Liver (tissue), 9 donors: ENCODE data around the gene NTM. TPM values are rescaled to one million over a fixed set of nuclear protein-coding genes. Genes with fewer than 3 reads are reported as not detected.

Source experiments
- DNase-seq: peaks from one replicate; pipeline ENCODE4 v3.0.0-alpha.2; 2017; ENCODE audit warnings: low spot score
- H3K27ac ChIP-seq, 2 donors: one replicate each; pipeline ENCODE4 v1.7.0; 2013; ENCODE audit warnings: inconsistent platforms in 2 of 2, low read length in 2 of 2, control low read depth in 1 of 2, low read depth in 1 of 2, mild to moderate bottlenecking in 1 of 2
- H3K27me3 ChIP-seq, 4 donors: one replicate each; pipeline versions ENCODE4 v1.6.1 to v1.7.0; 2013; ENCODE audit warnings: low read length in 3 of 4, inconsistent platforms in 1 of 4, mild to moderate bottlenecking in 1 of 4, moderate library complexity in 1 of 4; ENCODE audit not compliant: control insufficient read depth in 4 of 4, insufficient read depth in 4 of 4
- H3K36me3 ChIP-seq, 4 donors: one replicate each; pipeline versions ENCODE4 v1.6.1 to v1.7.0; 2013; ENCODE audit warnings: low read length in 3 of 4, mild to moderate bottlenecking in 3 of 4, low read depth in 1 of 4, moderate library complexity in 1 of 4; ENCODE audit not compliant: control insufficient read depth in 4 of 4, insufficient read depth in 3 of 4
- H3K4me1 ChIP-seq, 4 donors: one replicate each; pipeline versions ENCODE4 v1.6.1 to v1.7.0; 2013; ENCODE audit warnings: low read length in 3 of 4, mild to moderate bottlenecking in 3 of 4, moderate library complexity in 1 of 4; ENCODE audit not compliant: control insufficient read depth in 4 of 4, insufficient read depth in 4 of 4
- H3K4me3 ChIP-seq, 3 donors: one replicate each; pipeline versions ENCODE4 v1.6.1 to v1.7.0; 2013; ENCODE audit warnings: low read length in 3 of 3, control low read depth in 1 of 3, low read depth in 1 of 3, mild to moderate bottlenecking in 1 of 3
- H3K9ac ChIP-seq, 2 donors: one replicate each; pipeline ENCODE4 v1.7.0; 2013; ENCODE audit warnings: low read length in 2 of 2, mild to moderate bottlenecking in 2 of 2, moderate library complexity in 2 of 2, control low read depth in 1 of 2, low read depth in 1 of 2
- H3K9me3 ChIP-seq, 4 donors: one replicate each; pipeline versions ENCODE4 v1.6.1 to v1.7.0; 2013; ENCODE audit warnings: low read length in 3 of 4; ENCODE audit not compliant: control insufficient read depth in 4 of 4
- CTCF ChIP-seq: fragments of 150-350 bp; IDR thresholded peaks from 2 replicates; pipeline ENCODE4 v1.5.1; 2017; ENCODE audit warnings: improper control_type of control experiment, low read depth, low read length; ENCODE audit not compliant: missing input control
- EGR1 ChIP-seq, 2 donors: IDR thresholded peaks; 2 replicates each; pipeline ENCODE4 v1.6.1; 2016 to 2018; ENCODE audit warnings: antibody characterized with exemption in 2 of 2, low read depth in 2 of 2
- FOXA1 ChIP-seq: IDR thresholded peaks from 2 replicates; pipeline ENCODE4 v1.6.1; 2016; ENCODE audit warnings: antibody characterized with exemption
- FOXA2 ChIP-seq: IDR thresholded peaks from 2 replicates; pipeline ENCODE4 v1.6.1; 2016; ENCODE audit warnings: antibody characterized with exemption
- HNF4A ChIP-seq, 2 donors: conservative IDR thresholded peaks; 2 replicates each; pipeline ENCODE4 v1.6.1; 2016; ENCODE audit warnings: antibody characterized with exemption in 2 of 2, mild to moderate bottlenecking in 2 of 2
- HNF4G ChIP-seq: IDR thresholded peaks from 2 replicates; pipeline ENCODE4 v1.6.1; 2016; ENCODE audit warnings: antibody characterized with exemption
- JUND ChIP-seq, 2 donors: IDR thresholded peaks; 2 replicates each; pipeline ENCODE4 v1.6.1; 2016; ENCODE audit warnings: antibody characterized with exemption in 2 of 2
- MAX ChIP-seq: IDR thresholded peaks from 2 replicates; pipeline ENCODE4 v1.6.1; 2016; ENCODE audit warnings: antibody characterized with exemption
- NR2F2 ChIP-seq: IDR thresholded peaks from 2 replicates; pipeline ENCODE4 v1.6.1; 2016; ENCODE audit warnings: antibody characterized with exemption
- RAD21 ChIP-seq, 2 donors: IDR thresholded peaks; 2 replicates each; pipeline ENCODE4 v1.6.1; 2016; ENCODE audit warnings: antibody characterized with exemption in 2 of 2, mild to moderate bottlenecking in 2 of 2
- RXRA ChIP-seq, 2 donors: IDR thresholded peaks; 2 replicates each; pipeline ENCODE4 v1.6.1; 2017 to 2018; ENCODE audit warnings: antibody characterized with exemption in 2 of 2, mild to moderate bottlenecking in 1 of 2
- SP1 ChIP-seq: IDR thresholded peaks from 2 replicates; pipeline ENCODE4 v1.6.1; 2018; ENCODE audit warnings: antibody characterized with exemption, mild to moderate bottlenecking
- TAF1 ChIP-seq: conservative IDR thresholded peaks from 2 replicates; pipeline ENCODE4 v1.6.1; 2016; ENCODE audit warnings: antibody characterized with exemption, mild to moderate bottlenecking
- YY1 ChIP-seq: IDR thresholded peaks from 2 replicates; pipeline ENCODE4 v1.6.1; 2016; ENCODE audit warnings: antibody characterized with exemption, mild to moderate bottlenecking
- ZBTB33 ChIP-seq: IDR thresholded peaks from 2 replicates; pipeline ENCODE4 v1.6.1; 2016; ENCODE audit warnings: antibody characterized with exemption
- WGBS: extraction: QIAGEN DNeasy Blood & Tissue Kit; methylation state at CpG from one replicate; pipeline ENCODE4 v1.1.7; 2013; 5-methylcytosine and 5-hydroxymethylcytosine counted together
- polyA plus RNA-seq, 2 donors: library from polyadenylated mRNA; stranded (reverse) in 1 of 2; unstranded in 1 of 2; fragments of 200-250 nt in 1 of 2; fragments of >200 nt in 1 of 2; fragmentation: Nextera tagmentation in 1 of 2; extraction: Ambion mirVana in 1 of 2; gene quantifications; one replicate each; pipeline versions ENCODE4 v1.2.1 to v1.2.3, GENCODE V29; 2013 to 2015
- total RNA-seq, 2 donors: library from RNA; depleted of rRNA; stranded (reverse); fragments of >200 nt; gene quantifications; one replicate each; pipeline ENCODE4 v1.2.3, GENCODE V29; 2014
- TF ChIP-seq, protein P1 (sequence below): IDR thresholded peaks from 2 replicates; pipeline ENCODE4 v1.6.1; 2016; ENCODE audit warnings: antibody characterized with exemption, mild to moderate bottlenecking
- TF ChIP-seq, protein P2 (sequence below): IDR thresholded peaks from 2 replicates; pipeline ENCODE4 v1.6.1; 2016; ENCODE audit warnings: antibody characterized with exemption
- donor health status: healthy.
- donor health status: healthy.
- donor health status: healthy.
- donor health status: healthy.
- donor health status: healthy.

The NTM gene
- total and polyA plus RNA-seq, 4 donors = 0.08 to 1.1 (median 0.08) TPM; not detected in 1

- TF ChIP-seq YY1 (no peak), SP1 (no peak), HNF4G (no peak), NR2F2 (no peak), RXRA (IDR thresholded peaks at IDR 0.05) (no peak), HNF4A (conservative IDR thresholded peaks at IDR 0.05) (no peak), RAD21 (IDR thresholded peaks at IDR 0.05) (no peak), FOXA1 (no peak)
- TF ChIP-seq, protein P1, sequence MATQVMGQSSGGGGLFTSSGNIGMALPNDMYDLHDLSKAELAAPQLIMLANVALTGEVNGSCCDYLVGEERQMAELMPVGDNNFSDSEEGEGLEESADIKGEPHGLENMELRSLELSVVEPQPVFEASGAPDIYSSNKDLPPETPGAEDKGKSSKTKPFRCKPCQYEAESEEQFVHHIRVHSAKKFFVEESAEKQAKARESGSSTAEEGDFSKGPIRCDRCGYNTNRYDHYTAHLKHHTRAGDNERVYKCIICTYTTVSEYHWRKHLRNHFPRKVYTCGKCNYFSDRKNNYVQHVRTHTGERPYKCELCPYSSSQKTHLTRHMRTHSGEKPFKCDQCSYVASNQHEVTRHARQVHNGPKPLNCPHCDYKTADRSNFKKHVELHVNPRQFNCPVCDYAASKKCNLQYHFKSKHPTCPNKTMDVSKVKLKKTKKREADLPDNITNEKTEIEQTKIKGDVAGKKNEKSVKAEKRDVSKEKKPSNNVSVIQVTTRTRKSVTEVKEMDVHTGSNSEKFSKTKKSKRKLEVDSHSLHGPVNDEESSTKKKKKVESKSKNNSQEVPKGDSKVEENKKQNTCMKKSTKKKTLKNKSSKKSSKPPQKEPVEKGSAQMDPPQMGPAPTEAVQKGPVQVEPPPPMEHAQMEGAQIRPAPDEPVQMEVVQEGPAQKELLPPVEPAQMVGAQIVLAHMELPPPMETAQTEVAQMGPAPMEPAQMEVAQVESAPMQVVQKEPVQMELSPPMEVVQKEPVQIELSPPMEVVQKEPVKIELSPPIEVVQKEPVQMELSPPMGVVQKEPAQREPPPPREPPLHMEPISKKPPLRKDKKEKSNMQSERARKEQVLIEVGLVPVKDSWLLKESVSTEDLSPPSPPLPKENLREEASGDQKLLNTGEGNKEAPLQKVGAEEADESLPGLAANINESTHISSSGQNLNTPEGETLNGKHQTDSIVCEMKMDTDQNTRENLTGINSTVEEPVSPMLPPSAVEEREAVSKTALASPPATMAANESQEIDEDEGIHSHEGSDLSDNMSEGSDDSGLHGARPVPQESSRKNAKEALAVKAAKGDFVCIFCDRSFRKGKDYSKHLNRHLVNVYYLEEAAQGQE = no peak
- DNase-seq = no peak
- Histone ChIP-seq H3K27me3 (peaks cover 0 to 11% (median 0%) of the 10 kb centered on the region in 4 donors), H3K27ac (no peak overlapping the region), H3K4me3 (no peak overlapping the region), H3K36me3 (no peaks in the 10 kb centered on the region), H3K9ac (no peak overlapping the region), H3K4me1 (no peaks in the 10 kb centered on the region), H3K9me3 (no peaks in the 10 kb centered on the region)
- WGBS = 65% methylated on average over 6 of the region's 6 CpGs
Observed at GRCh38 chr11:132056689-132057088, 686.3 kb downstream of the NTM start.

- Histone ChIP-seq H3K4me3 (no peak overlapping the region), H3K9me3 (no peaks in the 10 kb centered on the region), H3K4me1 (no peaks in the 10 kb centered on the region), H3K9ac (no peak overlapping the region), H3K27me3 (peaks cover 0 to 11% (median 0%) of the 10 kb centered on the region in 4 donors), H3K36me3 (no peaks in the 10 kb centered on the region), H3K27ac (no peak overlapping the region)
- no peak for DNase-seq
- no peak for TF ChIP-seq TAF1
- no peak for TF ChIP-seq FOXA2
- no peak for TF ChIP-seq RAD21 (IDR thresholded peaks at IDR 0.05)
- no peak for TF ChIP-seq HNF4G
- TF ChIP-seq ZBTB33 = no peak
- TF ChIP-seq EGR1 (IDR thresholded peaks at IDR 0.05; ENCODE audit: low read depth in 2 of 2) = no peak
- no peak for TF ChIP-seq RXRA (IDR thresholded peaks at IDR 0.05)
- no peak for TF ChIP-seq CTCF
- no peak for TF ChIP-seq SP1
- TF ChIP-seq FOXA1 = no peak
- TF ChIP-seq, protein P2, sequence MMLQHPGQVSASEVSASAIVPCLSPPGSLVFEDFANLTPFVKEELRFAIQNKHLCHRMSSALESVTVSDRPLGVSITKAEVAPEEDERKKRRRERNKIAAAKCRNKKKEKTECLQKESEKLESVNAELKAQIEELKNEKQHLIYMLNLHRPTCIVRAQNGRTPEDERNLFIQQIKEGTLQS = no peak
- no peak for TF ChIP-seq HNF4A (conservative IDR thresholded peaks at IDR 0.05)
- no peak for TF ChIP-seq JUND (IDR thresholded peaks at IDR 0.05)
- TF ChIP-seq NR2F2 = no peak
- TF ChIP-seq YY1 = no peak
- no peak for TF ChIP-seq MAX
- TF ChIP-seq, protein P1 = no peak
- 49% methylated on average over 3 of the region's 3 CpGs for WGBS
Observed at GRCh38 chr11:132057266-132057665, 686.9 kb downstream of the NTM start.
